ENCODE data around the gene GDF9.
"Not testable (repeated sequence)": the region's sequence is repeated elsewhere in the genome, so short reads cannot be mapped to it uniquely, and the experiment has no call there.

Gene GDF9

DNA sequence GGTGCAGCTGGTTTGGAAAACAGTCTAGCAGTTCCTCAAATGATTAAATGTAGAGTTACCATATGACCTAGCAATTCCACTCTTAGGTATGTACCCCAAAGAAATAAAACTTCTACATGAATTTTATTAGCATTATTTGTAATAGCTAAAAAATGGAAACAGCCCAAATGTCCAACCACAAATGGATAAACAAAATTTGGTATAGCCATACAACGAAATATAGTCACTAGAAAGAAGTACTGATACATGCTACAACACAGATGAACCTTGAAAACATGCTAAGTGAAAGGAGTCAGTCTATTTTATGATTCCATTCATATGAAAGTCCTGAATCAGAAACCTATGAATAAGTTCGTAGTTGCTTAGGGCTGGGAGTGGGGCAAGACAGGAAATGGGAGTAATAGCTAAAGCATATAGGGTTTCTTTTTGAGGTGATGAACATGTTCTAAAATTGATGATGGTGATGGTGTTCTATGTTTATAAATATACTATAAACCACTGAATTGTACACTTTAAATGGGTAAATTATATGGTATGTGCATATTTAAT lies 6.3 kb downstream of the GDF9 start:
- H3K27me3 Mint-ChIP-seq, result peaks cover under 1% of the 10 kb centered on the region
- H3K27ac Mint-ChIP-seq, result no peak overlapping the region
- no peaks in the 10 kb centered on the region for H3K9me3 Mint-ChIP-seq
- H3K4me1 Mint-ChIP-seq (ENCODE audit: low read depth), result peaks cover 2% of the 10 kb centered on the region
- no peak for DNase-seq
- H3K4me3 Mint-ChIP-seq, result no peak overlapping the region
- no peaks in the 10 kb centered on the region for H3K36me3 Mint-ChIP-seq (ENCODE audit: low read depth)

DNA sequence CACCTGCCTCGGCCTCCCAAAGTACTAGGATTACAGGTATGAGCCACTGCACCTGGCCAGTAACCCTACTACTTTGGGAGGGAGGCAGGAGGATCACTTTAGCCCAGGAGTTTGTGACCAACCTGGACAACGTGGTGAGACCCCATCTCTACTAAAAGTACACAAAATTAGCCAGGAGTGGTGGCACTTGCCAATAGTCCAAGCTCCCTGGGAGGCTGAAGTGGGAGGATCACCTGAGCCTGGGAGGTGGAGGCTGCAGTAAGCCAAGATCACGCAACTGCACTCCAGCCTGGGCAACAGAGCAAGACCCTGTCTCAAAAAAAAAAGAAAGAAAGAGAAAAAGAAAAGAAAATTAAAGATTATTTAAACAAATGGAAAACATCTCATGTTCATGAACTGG lies 10.3 kb downstream of the GDF9 start:
- no peak for DNase-seq
- Mint-ChIP-seq H3K27me3 (peaks cover 3% of the 10 kb centered on the region), H3K9me3 (no peaks in the 10 kb centered on the region), H3K36me3 (ENCODE audit: low read depth) (no peaks in the 10 kb centered on the region), H3K27ac (no peak overlapping the region), H3K4me3 (no peak overlapping the region), H3K4me1 (ENCODE audit: low read depth) (peaks cover 2% of the 10 kb centered on the region)

DNA sequence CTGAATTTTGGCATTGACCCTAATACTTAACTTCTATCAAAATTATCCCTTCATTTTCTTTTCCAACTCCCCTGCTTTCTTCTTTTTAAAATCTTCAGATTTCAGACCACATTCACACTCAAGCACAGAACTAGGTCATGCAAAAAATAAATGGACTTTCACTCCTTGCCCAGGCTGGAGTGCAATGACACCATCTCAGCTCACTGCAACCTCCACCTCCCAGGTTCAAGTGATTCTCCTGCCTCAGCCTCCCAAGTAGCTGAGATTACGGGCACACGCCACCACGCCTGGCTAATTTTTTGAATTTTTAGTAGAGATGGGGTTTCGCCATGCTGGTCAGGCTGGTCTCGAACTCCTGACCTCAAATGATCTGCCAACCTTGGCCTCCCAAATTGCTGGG lies 11.3 kb downstream of the GDF9 start:
- not testable (repeated sequence) for H3K4me1 Mint-ChIP-seq (ENCODE audit: low read depth); H3K36me3 Mint-ChIP-seq (ENCODE audit: low read depth); DNase-seq; H3K4me3 Mint-ChIP-seq; H3K9me3 Mint-ChIP-seq; H3K27ac Mint-ChIP-seq; H3K27me3 Mint-ChIP-seq

DNA sequence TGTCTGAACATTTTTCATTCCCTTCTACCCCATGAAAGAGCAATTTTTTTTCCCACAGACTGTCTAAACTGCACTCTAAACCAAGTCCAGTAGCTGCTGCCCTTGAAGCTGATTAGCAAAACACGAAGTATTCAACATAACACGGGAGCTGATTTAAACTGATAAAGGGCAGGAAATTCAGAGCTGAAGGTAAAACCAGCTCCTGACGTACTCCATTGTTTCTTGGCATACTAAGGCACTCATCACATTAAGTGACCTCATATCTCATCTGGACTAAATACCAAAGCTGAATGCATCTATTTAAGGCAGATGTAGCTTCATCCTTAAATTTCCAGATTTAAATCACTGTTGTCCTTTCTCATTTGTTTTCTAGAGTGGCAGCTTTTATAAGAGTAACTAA lies 12.0 kb downstream of the GDF9 start:
- DNase-seq, result no peak
- Mint-ChIP-seq H3K4me3 (no peak overlapping the region), H3K27ac (no peak overlapping the region), H3K9me3 (no peaks in the 10 kb centered on the region), H3K4me1 (ENCODE audit: low read depth) (no peaks in the 10 kb centered on the region), H3K36me3 (ENCODE audit: low read depth) (no peaks in the 10 kb centered on the region), H3K27me3 (peaks cover 3% of the 10 kb centered on the region)

DNA sequence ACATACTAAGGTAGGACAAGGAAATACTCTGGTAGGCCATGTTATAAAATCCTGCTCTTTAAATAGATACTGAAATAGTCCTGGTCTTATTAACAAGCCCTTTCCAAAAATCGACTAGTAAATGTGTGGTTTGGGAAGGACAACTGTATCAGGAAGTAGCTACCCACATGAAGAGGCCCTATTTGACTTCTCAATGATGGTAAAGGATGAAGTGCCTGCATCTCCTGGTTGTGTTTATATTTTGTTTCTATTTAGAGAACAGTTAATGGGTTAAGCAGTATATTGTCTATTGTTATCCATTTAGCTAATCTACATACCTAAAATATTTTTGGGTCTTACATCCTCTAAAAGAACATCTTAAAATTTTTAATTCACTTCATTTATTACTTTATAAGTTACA lies 12.5 kb downstream of the GDF9 start:
- Mint-ChIP-seq H3K27me3 (peaks cover 3% of the 10 kb centered on the region), H3K4me3 (no peak overlapping the region), H3K4me1 (ENCODE audit: low read depth) (no peaks in the 10 kb centered on the region), H3K9me3 (no peaks in the 10 kb centered on the region), H3K27ac (no peak overlapping the region), H3K36me3 (ENCODE audit: low read depth) (no peaks in the 10 kb centered on the region)
- no peak for DNase-seq

DNA sequence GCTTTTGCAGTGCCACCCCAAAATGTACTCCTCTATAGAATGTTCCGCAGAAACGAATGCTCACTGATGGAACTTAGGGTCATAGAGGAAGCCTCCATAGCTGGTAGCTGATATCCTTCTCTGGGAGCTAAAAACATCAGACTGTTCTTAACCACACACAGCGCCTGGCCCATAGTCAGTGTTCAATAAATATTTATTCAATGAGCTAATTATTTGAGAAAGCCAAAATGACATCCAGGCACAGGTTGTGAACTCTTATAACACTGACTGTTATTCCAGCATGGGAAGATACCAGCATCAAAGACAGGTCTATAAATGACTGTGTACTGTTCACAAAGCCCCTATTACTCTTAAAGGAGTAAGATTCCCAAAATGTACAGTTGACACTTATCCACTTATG lies 12.9 kb downstream of the GDF9 start:
- H3K9me3 Mint-ChIP-seq, result no peaks in the 10 kb centered on the region
- H3K36me3 Mint-ChIP-seq (ENCODE audit: low read depth), result no peaks in the 10 kb centered on the region
- H3K4me1 Mint-ChIP-seq (ENCODE audit: low read depth), result no peaks in the 10 kb centered on the region
- peaks cover 3% of the 10 kb centered on the region for H3K27me3 Mint-ChIP-seq
- no peak overlapping the region for H3K4me3 Mint-ChIP-seq
- no peak overlapping the region for H3K27ac Mint-ChIP-seq
- DNase-seq, result no peak

DNA sequence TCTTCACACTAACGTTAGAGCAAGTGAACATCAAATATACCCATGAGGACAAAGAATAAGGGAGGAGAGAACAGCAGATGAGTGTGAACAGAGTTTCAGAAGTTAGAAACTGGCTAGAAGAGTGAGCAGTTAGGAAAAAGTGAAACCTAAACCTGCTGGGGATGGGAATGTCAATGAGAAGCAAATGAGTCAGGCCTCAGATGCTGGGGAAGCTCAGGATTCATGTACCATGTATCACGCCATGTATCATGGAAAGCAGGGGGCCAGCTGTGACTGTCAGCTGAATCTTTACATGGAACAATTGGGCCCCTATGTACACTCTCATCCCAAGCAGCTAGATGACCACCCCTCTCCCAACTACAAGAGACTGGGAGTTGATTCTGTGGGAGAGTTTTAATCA lies 16.2 kb downstream of the GDF9 start:
- Mint-ChIP-seq H3K4me3 (no peak overlapping the region), H3K27me3 (peaks cover 3% of the 10 kb centered on the region), H3K9me3 (no peaks in the 10 kb centered on the region), H3K4me1 (ENCODE audit: low read depth) (no peaks in the 10 kb centered on the region), H3K27ac (no peak overlapping the region), H3K36me3 (ENCODE audit: low read depth) (no peaks in the 10 kb centered on the region)
- no peak for DNase-seq

DNA sequence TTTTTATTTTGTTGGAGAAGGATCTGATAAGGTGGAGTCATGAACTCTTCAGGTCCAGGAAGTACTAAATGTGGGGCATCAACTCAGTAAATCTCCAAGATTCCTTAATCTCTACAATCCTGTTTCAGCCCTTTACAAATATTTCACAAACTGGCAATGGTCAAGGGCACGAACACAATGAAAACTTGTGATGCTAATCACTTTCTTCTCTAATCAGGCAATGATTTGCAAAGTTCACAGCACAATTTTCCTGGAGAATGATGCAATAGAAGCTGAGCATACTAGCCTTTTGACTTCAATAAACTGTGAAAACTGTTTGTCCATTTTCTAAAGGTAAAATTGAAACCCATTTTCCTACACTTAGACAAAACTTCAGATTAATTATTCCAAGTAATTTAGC lies 16.9 kb downstream of the GDF9 start:
- Mint-ChIP-seq H3K4me3 (no peak overlapping the region), H3K27me3 (no peaks in the 10 kb centered on the region), H3K4me1 (ENCODE audit: low read depth) (no peaks in the 10 kb centered on the region), H3K9me3 (no peaks in the 10 kb centered on the region), H3K36me3 (ENCODE audit: low read depth) (no peaks in the 10 kb centered on the region), H3K27ac (no peak overlapping the region)
- DNase-seq, result no peak

DNA sequence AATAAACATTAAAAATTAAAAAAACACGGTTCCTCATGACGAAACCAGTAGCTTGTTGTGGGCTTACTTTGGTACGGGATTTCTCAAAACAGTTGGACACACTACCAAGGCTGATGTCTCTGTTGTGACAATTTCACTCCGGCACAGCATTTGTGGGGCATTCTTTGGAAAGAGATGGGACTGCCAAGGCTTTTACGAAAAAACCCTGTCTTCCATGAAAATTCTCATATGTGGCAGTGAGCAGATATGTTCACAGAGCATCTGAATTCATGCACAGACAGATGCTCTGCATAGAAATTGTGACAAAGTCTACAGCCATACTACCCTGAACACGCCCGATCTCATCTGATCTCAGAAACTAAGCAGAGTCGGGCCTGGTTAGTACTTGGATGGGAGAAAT lies 18.0 kb downstream of the GDF9 start:
- no peak overlapping the region for H3K4me3 Mint-ChIP-seq
- no peaks in the 10 kb centered on the region for H3K9me3 Mint-ChIP-seq
- H3K27me3 Mint-ChIP-seq, result no peaks in the 10 kb centered on the region
- H3K27ac Mint-ChIP-seq, result no peak overlapping the region
- H3K4me1 Mint-ChIP-seq (ENCODE audit: low read depth), result no peaks in the 10 kb centered on the region
- no peak for DNase-seq
- no peaks in the 10 kb centered on the region for H3K36me3 Mint-ChIP-seq (ENCODE audit: low read depth)

DNA sequence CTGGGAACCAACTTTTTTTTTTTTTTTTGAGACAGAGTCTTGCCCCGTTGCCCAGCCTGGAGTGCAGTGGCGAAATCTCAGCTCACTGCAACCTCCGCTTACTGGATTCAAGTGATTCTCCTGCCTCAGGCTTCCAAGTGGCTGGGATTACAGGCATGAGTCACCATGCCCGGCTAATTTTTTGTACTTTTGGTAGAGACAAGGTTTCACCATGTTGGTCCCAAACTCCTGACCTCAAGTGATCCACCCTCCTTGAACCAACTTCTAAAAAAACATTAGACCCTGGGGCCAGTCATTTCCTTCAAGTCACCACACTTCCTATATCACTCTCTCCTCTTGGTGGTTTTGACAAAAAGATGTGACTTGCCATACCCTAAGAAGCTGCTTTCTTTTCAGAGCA lies 25.0 kb downstream of the GDF9 start:
- H3K27ac Mint-ChIP-seq, result no peak overlapping the region
- no peaks in the 10 kb centered on the region for H3K4me1 Mint-ChIP-seq (ENCODE audit: low read depth)
- H3K27me3 Mint-ChIP-seq, result no peaks in the 10 kb centered on the region
- H3K4me3 Mint-ChIP-seq, result no peak overlapping the region
- no peaks in the 10 kb centered on the region for H3K9me3 Mint-ChIP-seq
- H3K36me3 Mint-ChIP-seq (ENCODE audit: low read depth), result no peaks in the 10 kb centered on the region
- DNase-seq, result no peak

DNA sequence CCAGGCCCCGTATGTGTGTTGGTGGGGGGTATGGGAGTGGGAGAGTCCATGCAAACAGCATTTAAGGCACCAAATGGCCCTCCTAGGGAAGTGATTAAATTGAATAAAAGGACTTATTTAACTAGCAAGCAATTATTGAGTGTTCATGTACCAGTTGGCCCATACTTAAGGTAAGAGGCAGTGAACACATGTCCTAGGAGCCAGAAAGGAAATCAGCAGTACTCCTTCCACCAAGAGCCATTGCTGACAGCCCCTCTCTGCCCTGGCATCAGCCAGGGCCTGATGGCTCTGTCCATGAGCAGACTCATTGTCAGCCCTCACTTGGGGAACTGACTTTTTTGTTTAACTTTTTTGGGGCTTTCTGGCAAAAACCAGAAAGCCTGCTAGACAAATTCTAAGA lies 25.4 kb downstream of the GDF9 start:
- H3K27me3 Mint-ChIP-seq, result no peaks in the 10 kb centered on the region
- no peaks in the 10 kb centered on the region for H3K36me3 Mint-ChIP-seq (ENCODE audit: low read depth)
- no peaks in the 10 kb centered on the region for H3K9me3 Mint-ChIP-seq
- H3K4me1 Mint-ChIP-seq (ENCODE audit: low read depth), result no peaks in the 10 kb centered on the region
- H3K4me3 Mint-ChIP-seq, result no peak overlapping the region
- no peak overlapping the region for H3K27ac Mint-ChIP-seq
- no peak for DNase-seq

DNA sequence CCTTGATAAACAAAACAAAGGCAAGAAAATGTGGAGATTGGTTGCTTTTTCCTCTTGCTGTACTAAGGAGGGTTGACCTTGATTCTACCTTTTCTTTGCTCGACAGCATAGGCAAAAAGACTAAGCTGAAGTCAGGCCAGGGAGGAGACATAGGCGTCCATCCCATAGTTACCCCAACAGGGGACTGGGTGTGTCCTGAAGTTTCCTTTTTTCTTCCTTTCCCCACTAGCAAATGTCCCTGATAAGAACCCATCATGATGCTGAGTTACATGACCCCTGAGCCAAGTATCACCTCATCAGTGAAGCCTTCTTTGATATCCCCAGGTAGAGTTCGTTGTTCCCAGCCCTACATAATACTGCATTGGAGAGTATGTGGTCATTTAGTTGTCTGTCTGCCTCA lies 26.0 kb downstream of the GDF9 start:
- no peak overlapping the region for H3K27ac Mint-ChIP-seq
- no peak for DNase-seq
- H3K4me3 Mint-ChIP-seq, result no peak overlapping the region
- no peaks in the 10 kb centered on the region for H3K36me3 Mint-ChIP-seq (ENCODE audit: low read depth)
- no peaks in the 10 kb centered on the region for H3K27me3 Mint-ChIP-seq
- H3K9me3 Mint-ChIP-seq, result no peaks in the 10 kb centered on the region
- H3K4me1 Mint-ChIP-seq (ENCODE audit: low read depth), result no peaks in the 10 kb centered on the region

DNA sequence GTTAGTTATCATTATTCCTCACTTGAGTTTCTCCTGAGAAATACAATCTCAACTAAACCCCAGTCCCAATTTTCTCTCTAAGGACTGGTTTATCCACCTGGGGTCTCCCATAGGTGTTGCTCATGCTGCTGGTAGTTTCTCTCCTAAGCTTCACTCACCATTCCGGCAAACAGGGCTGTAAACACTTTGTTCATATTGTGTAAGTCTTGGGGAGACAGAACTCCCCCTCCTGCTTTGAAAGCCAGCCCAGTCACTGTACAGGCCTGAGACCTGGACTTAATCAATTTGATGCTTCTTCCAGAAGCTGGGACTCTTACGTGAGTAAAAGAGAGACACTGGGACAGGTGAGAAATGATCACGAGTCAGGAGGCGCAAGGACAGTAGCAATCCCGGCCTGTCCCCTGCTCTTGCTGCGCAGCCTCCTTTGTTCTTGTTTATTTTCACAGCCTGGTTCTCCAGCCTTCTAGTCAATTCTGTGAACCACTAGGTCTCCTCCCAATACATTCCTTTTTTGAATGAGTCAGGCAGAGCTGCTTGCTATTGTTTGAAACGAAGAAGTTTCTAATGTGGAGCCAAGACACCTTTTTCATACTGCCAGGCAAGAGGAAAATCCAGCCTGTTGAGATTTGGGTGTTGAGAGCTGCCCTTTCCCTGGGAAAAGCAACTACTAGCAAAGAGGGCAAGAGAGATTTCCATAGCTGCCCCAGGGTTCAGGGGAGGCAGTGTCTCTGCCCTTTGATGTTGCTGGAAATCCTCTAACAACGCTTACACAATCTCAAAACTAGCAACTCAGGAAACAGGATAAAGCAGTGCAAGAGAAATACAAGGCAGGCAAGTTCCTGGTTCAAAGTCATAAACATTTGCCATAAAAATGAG lies 26.6 kb downstream of the GDF9 start:
- Mint-ChIP-seq H3K36me3 (ENCODE audit: low read depth) (no peaks in the 10 kb centered on the region), H3K4me1 (ENCODE audit: low read depth) (no peaks in the 10 kb centered on the region), H3K27ac (no peak overlapping the region), H3K9me3 (no peaks in the 10 kb centered on the region), H3K27me3 (no peaks in the 10 kb centered on the region), H3K4me3 (no peak overlapping the region)
- no peak for DNase-seq

DNA sequence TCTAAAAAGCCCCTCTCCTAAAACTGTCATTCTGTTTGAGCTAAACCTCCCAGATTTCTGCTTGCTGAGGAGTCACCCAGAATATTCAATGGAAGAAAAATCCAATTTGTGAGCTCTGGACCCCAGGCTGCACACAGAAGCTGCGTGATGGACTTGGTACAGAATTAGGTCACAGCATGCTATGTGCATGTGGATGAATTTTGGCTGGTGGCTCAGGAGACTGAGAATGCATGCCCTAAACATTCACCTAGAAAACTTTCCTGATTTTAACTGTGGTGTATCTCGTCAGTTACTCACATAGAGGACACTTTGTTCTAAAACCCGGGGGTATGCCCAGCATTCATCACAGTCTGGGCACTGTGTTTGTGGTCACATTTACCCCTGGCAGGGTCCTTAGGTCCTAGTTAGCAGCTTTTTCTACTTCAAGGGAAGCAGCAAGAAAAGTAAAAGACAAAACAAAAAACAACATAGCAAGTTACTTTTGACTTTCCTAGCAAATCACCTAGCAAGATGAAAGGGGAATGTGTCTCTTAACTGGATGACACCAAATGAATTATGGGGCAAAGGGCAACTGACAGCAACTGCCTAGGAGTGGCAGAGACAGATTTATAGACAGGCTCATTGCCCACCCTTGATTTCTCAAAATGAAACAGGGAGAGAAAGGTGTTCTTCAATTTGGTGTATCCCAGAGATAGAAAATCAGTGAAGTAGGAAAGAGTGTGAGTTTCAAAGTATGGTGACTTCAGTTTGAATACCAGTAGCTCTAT lies 27.6 kb downstream of the GDF9 start:
- Mint-ChIP-seq H3K27ac (no peak overlapping the region), H3K4me1 (ENCODE audit: low read depth) (no peaks in the 10 kb centered on the region)

DNA sequence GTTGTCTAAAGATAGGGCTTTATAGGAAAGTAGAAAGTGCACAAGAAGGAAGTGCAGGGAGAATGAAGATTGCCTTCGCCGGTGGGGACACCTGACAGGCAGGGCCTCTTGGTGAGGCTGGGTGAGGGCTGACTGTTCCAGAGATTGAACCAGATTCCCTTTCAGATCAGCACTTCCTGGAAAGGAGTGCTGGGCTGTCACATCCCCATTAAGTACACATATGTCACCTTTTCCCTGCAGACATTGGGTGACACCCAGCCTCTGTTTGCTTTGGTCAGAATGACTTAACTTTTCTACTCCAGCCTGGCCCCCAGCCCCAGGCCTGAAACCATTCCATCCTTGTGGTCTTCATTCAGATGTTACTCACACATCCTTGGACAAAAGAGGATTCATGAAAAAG lies 28.4 kb downstream of the GDF9 start:
- H3K4me1 Mint-ChIP-seq (ENCODE audit: low read depth), result no peaks in the 10 kb centered on the region
- no peak for DNase-seq
- peaks cover under 1% of the 10 kb centered on the region for H3K27me3 Mint-ChIP-seq
- H3K27ac Mint-ChIP-seq, result no peak overlapping the region
- no peak overlapping the region for H3K4me3 Mint-ChIP-seq
- no peaks in the 10 kb centered on the region for H3K9me3 Mint-ChIP-seq
- no peaks in the 10 kb centered on the region for H3K36me3 Mint-ChIP-seq (ENCODE audit: low read depth)

More for the DNA sequence above, 27.6 kb downstream of the GDF9 start:
- Mint-ChIP-seq H3K4me3 (no peak overlapping the region), H3K9me3 (no peaks in the 10 kb centered on the region), H3K27me3 (no peaks in the 10 kb centered on the region), H3K36me3 (ENCODE audit: low read depth) (no peaks in the 10 kb centered on the region)
- DNase-seq, result no peak
